ENCODE measurements around the gene LPCAT3.
A peak's percentile ranks its signal among the peaks of the same experiment; 100 is the strongest.

The LPCAT3 gene

GRCh38 chr12:6935371-6936193 is 82.7 kb downstream of the LPCAT3 start:
- no peak for DNase-seq

- DNase-seq: no peak
Observed at GRCh38 chr12:6934110-6934509, 84.2 kb downstream of the LPCAT3 start.

- DNase-seq: no peak
Observed at GRCh38 chr12:6932766-6933165, 85.5 kb downstream of the LPCAT3 start.

GRCh38 chr12:6929466-6930452 is 88.5 kb downstream of the LPCAT3 start:
- DNase-seq: no peak

GRCh38 chr12:6928703-6929407 is 89.4 kb downstream of the LPCAT3 start:
- no peak for DNase-seq

- no peak for DNase-seq
Observed at GRCh38 chr12:6928022-6928702, 90.1 kb downstream of the LPCAT3 start.

- DNase-seq: peak; percentile 19
Observed at GRCh38 chr12:6927379-6928021, 90.8 kb downstream of the LPCAT3 start, which contains the start of gene ATN1. Gene ATN1 (plus strand): TSS chr12:6927959. CDS start chr12:6934002, 6,043 bp downstream.
